Medulla oblongata (tissue), 1 donor: ENCODE measurements around the gene ZNF853.

ENCODE experiments used
- DNase-seq: peaks from one replicate; pipeline ENCODE4 v3.0.0-alpha.2; 2015; ENCODE audit errors: extremely low spot score

The ZNF853 gene

GRCh38 chr7:6636741-6637543 is 21.5 kb downstream of the ZNF853 start, which contains the start of gene ZNF316:
Gene ZNF316, plus strand, starts transcription at chr7:6637318. Its CDS starts 5,092 bp downstream, at chr7:6642410.
- peak; percentile 68 for DNase-seq

GRCh38 chr7:6637544-6638229 is 22.3 kb downstream of the ZNF853 start:
- no peak for DNase-seq

- no peak for DNase-seq
Observed at GRCh38 chr7:6639032-6639431, 23.6 kb downstream of the ZNF853 start.

GRCh38 chr7:6639627-6640026 is 24.2 kb downstream of the ZNF853 start:
- no peak for DNase-seq

- no peak for DNase-seq
Observed at GRCh38 chr7:6640246-6640721, 24.9 kb downstream of the ZNF853 start.

- no peak for DNase-seq
Observed at GRCh38 chr7:6641305-6642035, 26.1 kb downstream of the ZNF853 start.

DNA sequence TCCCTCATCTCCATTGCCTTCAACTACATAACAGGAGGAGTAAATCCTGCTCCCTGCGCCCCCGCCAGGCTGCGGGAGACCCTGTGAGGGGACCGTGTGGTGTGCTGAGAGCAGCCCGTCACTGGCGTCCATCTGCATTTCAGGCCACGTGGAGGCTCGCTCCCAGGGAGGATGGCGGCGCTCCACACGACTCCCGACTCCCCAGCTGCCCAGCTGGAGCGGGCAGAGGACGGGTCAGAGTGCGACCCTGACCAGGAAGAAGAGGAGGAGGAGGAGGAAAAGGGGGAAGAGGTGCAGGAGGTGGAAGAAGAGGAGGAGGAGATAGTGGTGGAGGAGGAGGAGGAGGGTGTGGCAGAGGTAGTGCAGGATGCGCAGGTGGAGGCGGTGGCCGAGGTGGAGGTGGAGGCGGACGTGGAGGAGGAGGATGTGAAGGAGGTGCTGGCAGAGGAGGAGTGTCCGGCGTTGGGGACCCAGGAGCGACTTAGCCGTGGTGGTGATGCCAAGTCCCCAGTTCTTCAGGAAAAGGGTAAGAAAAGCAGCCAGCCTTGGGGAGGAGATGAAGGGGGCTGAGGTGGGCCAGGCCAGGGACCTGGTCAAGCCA is 26.9 kb downstream of the ZNF853 start:
- no peak for DNase-seq

DNA sequence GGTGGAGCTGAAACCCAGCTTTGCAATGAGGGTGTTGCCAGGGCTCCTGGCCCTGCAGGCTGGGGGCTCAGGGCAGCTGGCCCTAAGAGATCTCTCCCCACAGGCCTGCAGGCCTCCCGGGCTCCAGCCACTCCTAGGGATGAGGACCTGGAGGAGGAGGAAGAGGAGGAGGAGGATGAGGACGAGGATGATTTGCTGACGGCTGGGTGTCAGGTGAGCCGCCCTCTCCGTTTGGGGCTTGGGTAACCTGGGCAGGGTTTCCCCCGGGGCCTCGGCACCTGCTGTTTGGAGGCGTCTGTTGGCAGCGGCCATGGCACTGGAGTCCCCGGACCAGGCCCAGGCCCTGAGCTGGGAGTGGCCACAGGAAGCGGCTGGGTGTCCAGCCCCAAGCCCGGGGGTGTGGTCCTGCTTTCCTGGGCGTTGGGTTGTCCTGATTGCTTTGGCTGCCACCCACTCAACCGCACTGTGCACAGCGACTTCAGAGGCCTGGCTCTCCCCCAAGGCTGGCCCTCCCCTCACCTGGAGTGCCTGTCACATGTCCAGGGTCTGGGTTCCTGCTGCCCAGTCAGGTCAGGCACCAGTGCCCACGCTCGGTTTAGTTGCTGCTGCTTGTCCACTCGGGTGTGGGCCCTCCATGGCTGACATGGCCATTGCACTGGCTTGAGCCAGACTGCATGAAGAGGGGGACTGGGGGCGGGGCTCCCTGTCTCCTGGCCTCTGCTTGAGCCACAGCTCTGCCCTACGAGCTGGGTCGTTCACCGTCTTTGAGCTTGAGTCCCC is 27.6 kb downstream of the ZNF853 start:
- no peak for DNase-seq

DNA sequence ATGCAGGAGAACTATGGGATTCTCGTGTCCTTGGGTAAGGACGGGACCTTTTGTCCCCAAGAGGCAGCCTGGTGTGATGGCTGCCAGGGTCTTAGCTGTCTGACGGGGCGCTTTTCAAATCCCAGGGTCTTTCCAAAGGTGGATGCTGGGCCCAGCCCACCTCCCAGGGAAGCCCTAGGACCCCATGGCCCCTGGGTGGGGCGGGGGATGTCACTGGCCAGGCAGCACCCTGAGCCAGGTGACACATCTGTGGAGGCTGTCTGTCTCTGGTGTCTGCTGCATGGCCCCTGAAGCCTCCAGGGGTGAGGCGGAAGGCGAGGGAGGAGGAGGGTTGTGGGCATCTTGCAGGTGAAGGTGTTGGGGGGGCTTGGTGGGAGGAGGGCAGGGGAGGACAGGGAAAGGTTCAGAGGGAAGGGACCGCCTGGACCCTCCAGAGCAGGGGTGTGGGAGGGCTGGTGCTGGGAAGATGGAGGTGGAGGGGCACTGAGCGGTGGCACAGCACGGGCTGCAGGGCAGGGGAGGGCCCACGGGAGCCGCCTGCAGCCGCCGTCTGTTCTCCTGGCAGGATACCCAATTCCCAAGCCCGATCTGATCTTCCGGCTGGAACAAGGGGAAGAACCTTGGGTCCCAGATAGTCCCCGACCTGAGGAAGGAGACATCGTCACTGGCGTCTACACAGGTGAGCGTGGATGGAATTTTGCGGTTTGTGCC is 28.7 kb downstream of the ZNF853 start:
- no peak for DNase-seq

GRCh38 chr7:6644728-6645127 is 29.3 kb downstream of the ZNF853 start:
- DNase-seq: no peak

- no peak for DNase-seq
Observed at GRCh38 chr7:6646465-6646864, 31.1 kb downstream of the ZNF853 start.

DNA sequence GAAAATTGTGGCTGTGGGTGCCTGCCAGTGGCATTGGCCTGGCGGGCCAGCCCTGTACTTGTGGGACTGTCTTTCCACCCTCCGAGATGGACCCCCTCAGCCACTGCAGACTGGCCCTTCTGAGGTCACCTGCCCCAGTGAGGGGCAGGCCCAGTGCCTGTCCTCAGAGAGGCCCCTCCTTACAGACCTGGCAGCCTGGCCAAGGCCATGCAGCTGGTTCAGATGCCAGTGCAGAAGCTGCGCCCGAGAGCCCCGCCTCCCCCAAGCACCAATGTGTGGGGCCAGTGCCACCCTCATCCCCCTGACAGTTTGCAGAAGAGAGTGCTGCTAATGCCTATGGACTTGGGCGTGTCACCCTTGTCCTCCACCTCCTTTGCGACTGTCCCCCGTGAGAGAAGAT is 31.7 kb downstream of the ZNF853 start:
- no peak for DNase-seq

DNA sequence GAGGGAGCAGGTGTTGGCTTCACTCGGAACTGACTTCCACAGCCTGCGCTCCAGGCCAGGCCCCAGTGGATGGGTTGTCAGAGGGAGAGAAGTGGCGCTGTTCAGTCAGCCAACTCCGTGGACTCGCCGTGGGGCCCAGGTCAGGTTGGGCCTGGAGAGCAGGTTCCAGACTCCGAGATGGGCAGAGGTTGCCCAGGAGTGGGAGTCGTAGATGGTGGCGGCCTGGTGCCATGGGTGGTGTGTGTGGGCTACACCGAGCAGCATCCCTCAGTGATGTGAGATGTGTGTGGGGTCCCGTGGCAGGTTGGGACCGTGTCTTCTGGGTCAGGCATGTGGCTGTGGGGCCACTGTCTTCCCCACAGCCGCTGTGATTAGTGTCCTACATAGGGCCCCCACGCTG is 32.1 kb downstream of the ZNF853 start:
- no peak for DNase-seq

- no peak for DNase-seq
Observed at GRCh38 chr7:6648066-6648814, 32.8 kb downstream of the ZNF853 start.

DNA sequence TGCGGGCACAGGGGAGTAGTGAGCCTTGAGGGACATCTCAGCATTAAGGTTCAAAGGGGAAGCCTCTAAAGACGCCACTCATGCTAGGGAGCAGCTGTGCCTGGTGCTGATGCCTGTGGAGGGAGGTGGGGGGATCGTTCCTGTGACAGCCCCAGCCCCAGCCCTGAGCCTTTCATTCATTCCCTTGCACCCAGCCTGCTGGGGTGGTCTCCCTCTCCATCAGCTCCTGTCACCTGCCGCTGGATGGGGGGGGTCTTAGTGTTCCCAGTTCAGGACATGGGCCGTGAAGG is 33.4 kb downstream of the ZNF853 start:
- DNase-seq: no peak

GRCh38 chr7:6649241-6649961 is 34.0 kb downstream of the ZNF853 start:
- DNase-seq: no peak

DNA sequence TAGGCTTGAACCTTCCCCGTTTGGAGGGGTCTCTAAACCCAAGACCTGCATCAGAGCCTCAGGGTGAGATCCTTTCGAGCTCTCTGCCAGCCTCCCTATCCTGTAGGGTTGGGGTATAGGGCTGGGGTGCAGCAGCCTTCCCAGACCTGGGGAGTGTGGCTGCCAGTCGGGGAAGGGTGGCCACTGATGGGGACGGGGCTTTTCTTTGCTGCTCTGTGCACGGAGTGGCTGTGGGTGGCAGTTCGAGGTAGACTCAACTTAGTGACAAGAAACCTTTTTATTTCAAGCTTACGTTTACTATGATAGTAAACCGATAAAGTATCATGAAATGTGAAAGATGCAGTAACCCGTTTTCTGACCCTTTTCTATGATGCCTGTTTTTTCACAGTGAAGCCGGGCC is 34.7 kb downstream of the ZNF853 start:
- no peak for DNase-seq

DNA sequence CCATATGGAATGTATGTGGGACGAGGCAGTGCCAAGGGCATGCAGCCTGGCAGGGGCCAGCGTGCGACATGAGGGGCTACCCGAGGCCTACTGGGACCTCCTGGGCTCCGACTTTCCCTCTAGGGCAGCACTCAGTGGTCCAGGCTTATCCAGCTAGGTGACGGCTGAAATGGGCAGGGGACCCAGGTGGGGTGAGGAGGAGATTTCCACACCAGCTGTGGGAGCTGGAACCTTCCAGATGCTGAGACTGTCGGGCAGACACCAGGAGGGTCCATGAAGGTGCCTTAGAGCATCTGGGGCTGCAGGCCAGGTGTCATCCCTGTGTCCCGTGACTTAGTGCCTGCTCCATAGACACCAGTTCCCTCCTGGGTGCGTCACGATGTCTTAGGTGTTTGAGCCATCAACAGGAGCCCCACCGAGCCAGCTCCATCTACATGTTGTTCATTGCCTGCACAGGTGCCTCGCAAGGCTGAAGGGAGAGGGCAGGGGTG is 35.2 kb downstream of the ZNF853 start:
- DNase-seq: no peak

DNA sequence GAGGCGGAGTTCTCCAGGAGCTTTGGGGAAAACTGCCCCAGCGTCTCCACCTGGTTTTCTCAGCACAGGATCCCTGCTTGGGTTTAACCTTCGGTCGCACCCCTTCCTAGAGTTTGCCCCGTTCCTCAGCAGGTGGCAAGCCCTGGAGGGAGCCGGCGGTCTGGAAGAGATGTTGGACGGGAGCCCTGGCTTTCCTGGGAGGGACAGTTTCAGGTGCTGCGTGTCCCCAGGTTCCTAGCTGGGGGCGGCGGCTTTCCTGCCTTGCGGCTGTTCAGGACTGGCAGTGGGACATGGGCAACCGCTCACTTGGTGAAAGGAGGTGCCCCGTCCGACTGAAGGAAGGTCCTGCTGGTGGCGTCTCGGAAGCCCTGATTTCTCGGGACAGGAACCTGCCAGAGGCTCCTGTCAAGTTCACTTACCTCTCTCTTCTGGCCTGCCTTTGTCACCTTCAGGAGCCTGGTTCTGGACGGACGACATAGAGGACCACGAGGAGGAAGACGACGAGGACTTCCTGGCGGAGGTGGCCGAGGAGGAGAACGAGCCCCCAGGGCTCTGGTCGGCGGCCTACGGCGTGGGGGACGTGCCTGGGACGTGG is 36.5 kb downstream of the ZNF853 start:
- DNase-seq: no peak
